H7 (cell line): ENCODE data around the gene DHRSX. TPM values are rescaled to one million over a fixed set of nuclear protein-coding genes. Genes with fewer than 3 reads are reported as not detected.
"Not testable (repeated sequence)": the region's sequence is repeated elsewhere in the genome, so short reads cannot be mapped to it uniquely, and the experiment has no call there.

ENCODE experiments used
- DNase-seq: peaks from one replicate; pipeline ENCODE4 v3.0.0; 2012
- H3K27me3 ChIP-seq: 2 replicates; pipeline ENCODE4 v1.6.0; 2011; ENCODE audit warnings: mild to moderate bottlenecking, low read length; ENCODE audit not compliant: control insufficient read depth, insufficient read depth
- H3K36me3 ChIP-seq: replicated peaks from 2 replicates; pipeline ENCODE4 v1.5.1; 2011; ENCODE audit warnings: low read length; ENCODE audit not compliant: control insufficient read depth, insufficient read depth
- H3K4me3 ChIP-seq: 2 replicates; pipeline ENCODE4 v1.5.1; 2011; ENCODE audit warnings: low read depth, mild to moderate bottlenecking, control low read depth, low read length, moderate library complexity; ENCODE audit not compliant: insufficient read depth
- total RNA-seq: library from RNA; depleted of rRNA; stranded (reverse); fragments of >200 nt; shearing (Covaris generic); gene quantifications from 2 replicates; pipeline ENCODE4 v1.2.3, GENCODE V29; 2014

DHRSX gene
- total RNA-seq, 1 experiment from 2014 or later, result 25.5 TPM

- H3K36me3 ChIP-seq, DNase-seq, H3K4me3 ChIP-seq, H3K27me3 ChIP-seq: not testable (repeated sequence)
Observed at GRCh38 chrX:2389731-2390130, 111.0 kb downstream of the DHRSX start.

- Histone ChIP-seq H3K4me3 (no peak overlapping the region), H3K27me3 (no peaks in the 10 kb centered on the region), H3K36me3 (peaks cover 2% of the 10 kb centered on the region)
- no peak for DNase-seq
Observed at GRCh38 chrX:2389324-2389723, 111.5 kb downstream of the DHRSX start.

DNA sequence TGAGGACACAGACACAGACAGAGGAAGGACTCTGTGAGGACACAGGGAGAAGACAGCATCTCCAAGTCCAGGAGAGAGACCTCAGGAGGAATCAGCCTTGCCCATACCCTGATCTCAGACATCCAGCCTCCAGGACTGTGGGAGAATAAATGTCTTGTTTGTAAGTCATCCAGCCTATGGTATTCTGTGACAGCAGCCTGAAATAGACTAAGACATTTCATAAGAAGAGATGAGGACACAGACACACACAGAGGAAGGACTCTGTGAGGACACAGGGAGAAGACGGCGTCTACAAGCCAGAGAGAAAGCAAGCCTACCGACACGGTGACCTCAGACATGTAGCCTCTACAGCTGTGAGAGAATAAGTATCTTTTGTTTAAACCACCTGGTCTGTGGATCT lies 112.1 kb downstream of the DHRSX start:
- no peak for DNase-seq
- H3K27me3 ChIP-seq, result no peaks in the 10 kb centered on the region

DNA sequence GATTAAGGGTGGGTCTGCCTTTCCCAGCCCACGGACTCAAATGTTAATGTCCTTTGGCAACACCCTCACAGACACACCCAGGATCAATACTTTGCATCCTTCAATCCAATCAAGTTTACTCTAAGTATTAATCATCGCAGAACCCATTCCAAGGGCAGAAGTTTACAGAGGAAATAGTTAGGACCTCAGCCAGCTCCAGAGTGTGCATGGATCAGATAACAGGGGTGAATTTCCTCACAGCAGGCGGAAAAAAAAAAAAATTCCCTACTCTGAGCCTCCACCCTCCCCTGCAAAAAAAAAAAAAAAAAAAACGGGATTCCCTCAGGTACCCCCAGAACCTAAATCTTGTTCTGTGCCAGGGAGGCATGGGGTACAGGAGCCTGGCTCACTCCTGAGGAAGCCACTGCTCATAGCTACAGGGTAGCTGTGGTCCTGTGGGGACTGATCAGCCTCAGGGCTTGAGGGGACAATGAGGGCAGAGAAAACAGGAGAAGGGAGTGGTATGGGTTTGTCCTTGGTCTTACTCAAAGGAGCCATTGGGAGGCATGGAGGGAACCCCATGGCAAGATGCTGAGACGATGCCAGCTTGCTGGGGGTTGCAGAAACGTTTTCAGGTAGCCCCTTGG lies 113.0 kb downstream of the DHRSX start:
- Histone ChIP-seq H3K27me3 (no peaks in the 10 kb centered on the region), H3K36me3 (peaks cover 2% of the 10 kb centered on the region), H3K4me3 (no peak overlapping the region)
- no peak for DNase-seq

More for the DNA sequence above, 112.1 kb downstream of the DHRSX start:
- no peak overlapping the region for H3K4me3 ChIP-seq
- peaks cover 2% of the 10 kb centered on the region for H3K36me3 ChIP-seq

DNA sequence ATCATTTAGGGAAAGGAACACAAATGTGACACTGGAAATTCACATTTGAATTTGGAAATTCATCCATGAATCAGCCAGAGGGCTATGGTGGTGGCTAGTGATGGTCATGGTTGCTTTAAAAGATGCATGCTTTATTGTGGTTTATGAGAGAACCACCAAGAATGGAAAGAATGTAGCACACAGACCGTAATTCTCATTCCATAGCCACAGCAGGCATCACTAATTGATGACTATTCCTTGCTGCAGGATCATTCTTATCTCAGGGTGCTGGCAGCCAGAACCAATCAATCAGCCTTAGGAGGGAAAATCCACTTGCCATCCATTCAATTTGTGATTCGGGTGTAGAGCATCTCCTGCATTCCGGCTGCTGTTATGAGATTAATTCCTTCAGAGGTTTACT lies 115.6 kb downstream of the DHRSX start:
- Histone ChIP-seq H3K4me3 (no peak overlapping the region), H3K27me3 (no peaks in the 10 kb centered on the region)
- DNase-seq, result no peak

GRCh38 chrX:2384486-2384885 lies 116.3 kb downstream of the DHRSX start:
- no peak overlapping the region for H3K4me3 ChIP-seq
- no peaks in the 10 kb centered on the region; the same call in none of the 2 replicates for H3K36me3 ChIP-seq
- H3K27me3 ChIP-seq, result no peaks in the 10 kb centered on the region
- no peak for DNase-seq

More for the DNA sequence above, 115.6 kb downstream of the DHRSX start:
- no peaks in the 10 kb centered on the region; the same call in none of the 2 replicates for H3K36me3 ChIP-seq

DNA sequence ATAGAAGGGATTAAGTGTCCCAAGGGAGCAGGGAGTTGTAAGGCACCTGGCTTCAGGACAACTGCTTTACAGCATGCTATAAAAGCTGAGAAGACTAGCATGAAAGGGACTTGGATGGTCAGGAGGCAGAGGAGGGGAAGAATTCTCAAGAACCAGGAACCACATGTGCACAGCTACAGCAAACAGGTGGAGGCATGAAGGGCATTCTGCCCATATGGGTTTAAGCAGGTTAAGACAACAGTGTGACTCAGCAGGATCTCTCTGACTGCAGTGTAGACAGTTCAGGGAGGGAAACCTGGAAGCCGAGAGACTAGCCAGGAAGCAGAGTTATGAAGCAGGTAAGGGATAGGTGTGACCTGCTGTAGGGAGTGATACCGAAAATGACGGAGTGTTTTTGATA lies 117.0 kb downstream of the DHRSX start:
- no peak for DNase-seq
- Histone ChIP-seq H3K4me3 (no peak overlapping the region), H3K36me3 (no peaks in the 10 kb centered on the region; the same call in 1 of the 2 replicates), H3K27me3 (no peaks in the 10 kb centered on the region)

DNA sequence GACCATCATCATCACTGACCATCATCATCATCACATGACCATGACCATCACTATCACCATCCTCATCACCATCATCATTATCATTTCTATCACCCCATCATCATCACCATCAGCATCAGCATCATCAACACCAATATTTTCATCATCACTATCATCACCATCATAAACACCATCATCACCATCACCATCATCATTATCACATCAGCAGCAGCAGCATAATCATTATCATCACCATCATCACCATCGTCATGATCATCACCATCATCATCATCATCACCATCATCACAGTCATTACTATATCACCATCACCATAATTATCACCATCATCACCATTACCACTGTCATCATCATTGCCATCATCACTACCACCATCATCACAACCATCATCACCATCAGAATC lies 117.6 kb downstream of the DHRSX start:
- no peaks in the 10 kb centered on the region for H3K27me3 ChIP-seq
- no peaks in the 10 kb centered on the region; the same call in 1 of the 2 replicates for H3K36me3 ChIP-seq
- no peak for DNase-seq
- H3K4me3 ChIP-seq, result no peak overlapping the region

DNA sequence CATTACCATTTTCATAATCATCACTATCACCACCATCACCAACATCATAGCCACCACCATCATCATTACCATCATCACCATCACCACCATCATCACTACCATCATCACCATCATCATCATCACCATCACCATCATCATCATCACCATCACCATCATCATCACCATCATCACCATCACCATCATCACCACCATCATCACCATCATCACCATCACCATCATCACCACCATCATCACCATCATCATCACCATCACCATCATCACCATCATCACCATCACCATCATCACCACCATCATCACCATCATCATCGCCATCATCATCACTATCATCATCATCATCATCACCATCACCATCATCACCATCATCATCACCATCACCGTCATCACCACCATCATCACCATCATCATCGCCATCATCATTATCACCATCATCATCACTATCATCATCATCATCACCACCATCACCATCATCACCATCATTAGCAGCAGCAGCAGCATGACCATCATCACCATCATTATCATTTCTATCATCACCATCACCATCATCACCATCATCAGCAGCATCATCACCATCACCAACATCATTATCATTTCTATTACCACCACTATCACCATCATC lies 118.2 kb downstream of the DHRSX start:
- not testable (repeated sequence) for H3K4me3 ChIP-seq, H3K36me3 ChIP-seq, H3K27me3 ChIP-seq, DNase-seq

- no peaks in the 10 kb centered on the region for H3K36me3 ChIP-seq
- no peak overlapping the region for H3K4me3 ChIP-seq
- no peaks in the 10 kb centered on the region for H3K27me3 ChIP-seq
- DNase-seq, result no peak
Observed at GRCh38 chrX:2376166-2376565, 124.6 kb downstream of the DHRSX start.

GRCh38 chrX:2374086-2374485 lies 126.7 kb downstream of the DHRSX start:
- no peak overlapping the region for H3K4me3 ChIP-seq
- no peaks in the 10 kb centered on the region for H3K27me3 ChIP-seq
- no peaks in the 10 kb centered on the region; the same call in 1 of the 2 replicates for H3K36me3 ChIP-seq
- DNase-seq, result no peak

GRCh38 chrX:2373615-2374014 lies 127.2 kb downstream of the DHRSX start:
- H3K27me3 ChIP-seq, result no peaks in the 10 kb centered on the region
- no peaks in the 10 kb centered on the region; the same call in 1 of the 2 replicates for H3K36me3 ChIP-seq
- H3K4me3 ChIP-seq, result no peak overlapping the region
- no peak for DNase-seq

DNA sequence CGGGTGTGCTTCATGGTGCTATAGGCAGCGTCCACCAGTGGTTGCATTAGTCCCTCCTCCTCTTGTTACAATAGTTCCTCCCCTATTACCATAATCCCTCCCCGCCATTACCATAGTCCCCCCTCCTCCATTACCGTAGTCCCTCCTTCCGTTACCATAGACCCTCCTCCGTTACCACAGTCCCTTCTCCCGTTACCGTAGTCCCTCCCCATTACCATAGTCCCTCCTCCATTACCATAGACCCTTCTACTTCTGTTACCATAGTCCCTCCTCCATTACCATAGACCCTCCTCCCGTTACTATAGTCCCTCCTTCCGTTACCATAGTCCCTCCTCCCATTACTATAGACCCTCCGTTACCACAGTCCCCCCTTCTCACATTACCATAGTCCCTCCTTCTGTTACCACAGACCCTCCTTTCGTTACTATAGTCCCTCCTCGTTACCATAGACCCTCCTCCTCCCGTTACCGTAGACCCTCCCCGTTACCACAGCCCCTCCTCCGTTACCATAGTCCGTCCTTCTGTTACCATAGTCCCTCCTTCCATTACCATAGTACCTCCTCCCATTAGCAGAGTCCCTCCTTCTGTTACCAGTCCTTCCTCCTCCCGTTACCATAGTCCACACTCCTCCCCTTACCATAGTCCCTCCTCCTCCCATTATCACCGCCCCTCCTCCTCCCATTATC lies 129.6 kb downstream of the DHRSX start:
- DNase-seq, result peak; percentile 80

DNA sequence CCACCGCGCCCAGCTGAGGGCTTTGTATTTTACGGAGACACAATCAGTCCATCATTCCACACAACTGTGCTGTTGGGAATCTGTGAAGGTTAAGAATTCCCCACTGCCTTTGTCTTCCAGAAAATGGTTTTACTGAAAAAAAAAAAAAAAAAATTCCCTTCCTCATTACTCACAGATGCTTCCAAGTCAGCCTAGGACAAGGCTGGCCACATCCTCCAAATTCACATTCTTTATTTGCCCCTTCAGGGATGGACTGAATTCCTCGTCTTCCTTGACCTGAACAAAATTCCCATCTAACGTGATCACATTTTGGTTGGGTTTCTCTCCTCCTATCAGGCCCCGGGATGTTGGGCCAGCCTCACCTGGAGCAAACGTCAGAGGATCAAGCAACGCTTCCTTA lies 130.3 kb downstream of the DHRSX start:
- Histone ChIP-seq H3K27me3 (no peaks in the 10 kb centered on the region), H3K36me3 (no peaks in the 10 kb centered on the region; the same call in 1 of the 2 replicates), H3K4me3 (peak overlapping the region; percentile 28)
- no peak for DNase-seq

More for the DNA sequence above, 129.6 kb downstream of the DHRSX start:
- Histone ChIP-seq H3K36me3 (no peaks in the 10 kb centered on the region; the same call in 1 of the 2 replicates), H3K4me3 (peak overlapping the region; percentile 28), H3K27me3 (no peaks in the 10 kb centered on the region)

DNA sequence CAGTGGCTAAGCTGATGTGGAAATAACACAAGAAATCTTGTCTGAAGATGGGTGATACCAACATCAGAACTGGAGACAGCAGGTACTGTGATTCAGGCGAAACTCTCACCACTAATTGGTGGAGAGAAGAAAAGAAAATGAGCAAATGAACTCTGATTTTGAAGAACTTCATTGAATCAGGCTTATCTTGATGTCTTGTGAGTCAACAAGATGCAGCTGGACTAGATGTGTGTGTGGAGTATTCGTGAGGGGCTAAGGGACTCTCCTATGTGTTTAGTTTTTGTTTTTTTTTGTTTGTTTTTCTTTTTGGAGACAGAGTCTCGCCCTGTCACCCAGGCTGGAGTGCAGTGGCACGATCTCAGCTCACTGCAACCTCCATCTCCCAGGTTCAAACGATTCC lies 131.6 kb downstream of the DHRSX start:
- no peak for DNase-seq
- Histone ChIP-seq H3K36me3 (no peaks in the 10 kb centered on the region; the same call in 1 of the 2 replicates), H3K4me3 (no peak overlapping the region), H3K27me3 (no peaks in the 10 kb centered on the region)
